ENCODE measurements around the gene CDH18.

CDH18 gene

GRCh38 chr5:19902316-19902934, 85.6 kb downstream of the CDH18 start:
- no peak overlapping the region for H3K4me3 ChIP-seq (ENCODE audit: low read depth, low read length)
- TF ChIP-seq CTCF (IDR thresholded peaks at IDR 0.05; ENCODE audit: low read depth, low read length), result no peak
- in situ Hi-C loops (cut with HindIII; ENCODE audit: low sequenced_read_pairs), result no loop called here
- DNase-seq (ENCODE audit: low read depth, low spot score), result no peak

- H3K4me3 ChIP-seq (ENCODE audit: low read depth, low read length), result no peak overlapping the region
- in situ Hi-C loops (cut with HindIII; ENCODE audit: low sequenced_read_pairs), result no loop called here
- DNase-seq (ENCODE audit: low read depth, low spot score), result no peak
- TF ChIP-seq CTCF (IDR thresholded peaks at IDR 0.05; ENCODE audit: low read depth, low read length), result no peak
These were observed 87.7 kb downstream of the CDH18 start for GRCh38 chr5:19900269-19900668.

GRCh38 chr5:19891658-19892057, 96.3 kb downstream of the CDH18 start:
- no peak for TF ChIP-seq CTCF (IDR thresholded peaks at IDR 0.05; ENCODE audit: low read depth, low read length)
- peak; percentile 67 for DNase-seq (ENCODE audit: low read depth, low spot score)
- in situ Hi-C loops (cut with HindIII; ENCODE audit: low sequenced_read_pairs), result no loop called here
- no peak overlapping the region for H3K4me3 ChIP-seq (ENCODE audit: low read depth, low read length)

- no peak overlapping the region for H3K4me3 ChIP-seq (ENCODE audit: low read depth, low read length)
- no peak for TF ChIP-seq CTCF (IDR thresholded peaks at IDR 0.05; ENCODE audit: low read depth, low read length)
- peak; percentile 72 for DNase-seq (ENCODE audit: low read depth, low spot score)
- in situ Hi-C loops (cut with HindIII; ENCODE audit: low sequenced_read_pairs), result no loop called here
These were observed 101.7 kb downstream of the CDH18 start for GRCh38 chr5:19886123-19886917.

- in situ Hi-C loops (cut with HindIII; ENCODE audit: low sequenced_read_pairs), result no loop called here
- H3K4me3 ChIP-seq (ENCODE audit: low read depth, low read length), result no peak overlapping the region
- no peak for DNase-seq (ENCODE audit: low read depth, low spot score)
- TF ChIP-seq CTCF (IDR thresholded peaks at IDR 0.05; ENCODE audit: low read depth, low read length), result no peak
These were observed 102.8 kb downstream of the CDH18 start for GRCh38 chr5:19885040-19885824.

GRCh38 chr5:19880859-19881436, 107.1 kb downstream of the CDH18 start:
- in situ Hi-C loops (cut with HindIII; ENCODE audit: low sequenced_read_pairs), result no loop called here
- H3K4me3 ChIP-seq (ENCODE audit: low read depth, low read length), result no peak overlapping the region
- DNase-seq (ENCODE audit: low read depth, low spot score), result no peak
- no peak for TF ChIP-seq CTCF (IDR thresholded peaks at IDR 0.05; ENCODE audit: low read depth, low read length)

Data from astrocyte of the spinal cord (primary cell).